Stimulated activated CD8-positive, alpha-beta memory T cell treated with anti-CD3 and anti-CD28 coated beads, Interleukin-4, amount 100 ng/mL, for 1 hour (primary cell): ENCODE results near the gene CEP131.
"Not testable (repeated sequence)": the region's sequence is repeated elsewhere in the genome, so short reads cannot be mapped to it uniquely, and the experiment has no call there.

Experiments used
- DNase-seq, 2 donors: peaks; one replicate each; pipeline ENCODE4 v3.0.0-alpha.2; 2020; ENCODE audit warnings: low read depth in 2 of 2, low spot score in 1 of 2

CEP131 gene

DNA sequence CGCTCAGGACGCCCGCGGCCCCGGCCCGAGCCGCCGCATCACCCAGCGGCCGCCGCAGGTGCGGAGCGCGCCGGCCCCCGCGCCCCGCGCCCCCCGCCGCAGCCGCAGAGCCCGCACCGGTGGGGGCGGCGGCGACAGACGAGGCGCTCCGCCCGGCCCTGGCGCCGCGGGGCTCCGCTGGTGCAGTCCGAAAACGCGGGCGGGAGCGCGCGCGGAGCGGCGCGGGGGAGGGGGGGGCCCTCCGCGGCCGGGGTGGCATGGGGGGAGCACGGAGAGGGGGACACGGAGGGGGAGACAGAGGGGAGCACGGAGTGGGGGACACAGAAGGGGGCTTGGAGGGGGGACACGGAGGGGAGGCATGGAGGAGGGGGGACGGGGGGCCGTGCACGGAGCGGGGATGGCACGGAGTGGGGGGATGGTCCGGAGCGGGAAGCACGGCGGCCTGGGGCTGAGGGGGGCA, 56.7 kb downstream of the CEP131 start, which contains the start of gene AATK:
Gene AATK, minus strand, starts transcription at position 189 of the 460 bp plus-strand sequence. CDS start 229 bp downstream, outside the sequence.
- DNase-seq = no peak

DNA sequence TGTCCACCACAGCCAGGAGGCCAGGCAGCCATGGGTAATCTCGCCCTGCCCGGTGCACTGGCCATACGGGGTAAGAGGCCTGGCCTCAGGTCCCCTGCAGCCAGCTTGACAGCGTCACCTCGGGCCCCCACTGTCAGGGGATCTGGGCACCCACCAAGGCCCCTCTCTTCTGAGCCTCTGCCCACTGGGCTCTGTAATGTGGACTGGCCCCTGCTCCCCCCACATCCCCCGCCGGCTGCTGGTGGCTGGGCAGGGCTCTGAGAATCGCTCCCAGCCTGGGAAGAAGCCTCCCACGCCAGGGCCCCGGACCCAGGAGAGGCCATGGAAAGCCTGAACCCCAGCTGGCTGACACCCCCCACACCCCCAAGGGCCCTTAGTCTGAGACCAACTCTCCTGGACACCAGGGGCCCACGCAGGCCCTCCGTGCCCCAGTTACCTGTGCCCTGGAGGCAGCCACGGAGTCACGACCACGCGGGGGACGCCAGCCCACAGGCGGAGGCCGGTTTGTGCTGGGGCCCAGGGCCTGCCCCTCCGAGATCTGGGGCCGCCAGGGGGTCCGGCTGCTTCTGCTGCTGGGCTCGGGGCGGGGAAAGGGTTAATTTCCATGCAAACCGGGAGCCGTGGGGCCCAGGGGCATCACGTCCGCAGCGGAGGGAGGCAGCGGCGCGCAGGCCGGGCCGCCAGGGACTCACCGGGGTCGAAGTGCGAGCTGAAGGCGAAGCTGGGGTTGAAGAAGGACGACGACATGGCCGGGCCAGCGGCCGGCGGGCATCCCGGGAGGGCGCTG, 57.3 kb downstream of the CEP131 start, which contains the start of gene PVALEF:
Gene PVALEF, plus strand, starts transcription at position 262 of the 787 bp plus-strand sequence. CDS start 15,720 bp downstream, outside the sequence.
- no peak for DNase-seq

DNA sequence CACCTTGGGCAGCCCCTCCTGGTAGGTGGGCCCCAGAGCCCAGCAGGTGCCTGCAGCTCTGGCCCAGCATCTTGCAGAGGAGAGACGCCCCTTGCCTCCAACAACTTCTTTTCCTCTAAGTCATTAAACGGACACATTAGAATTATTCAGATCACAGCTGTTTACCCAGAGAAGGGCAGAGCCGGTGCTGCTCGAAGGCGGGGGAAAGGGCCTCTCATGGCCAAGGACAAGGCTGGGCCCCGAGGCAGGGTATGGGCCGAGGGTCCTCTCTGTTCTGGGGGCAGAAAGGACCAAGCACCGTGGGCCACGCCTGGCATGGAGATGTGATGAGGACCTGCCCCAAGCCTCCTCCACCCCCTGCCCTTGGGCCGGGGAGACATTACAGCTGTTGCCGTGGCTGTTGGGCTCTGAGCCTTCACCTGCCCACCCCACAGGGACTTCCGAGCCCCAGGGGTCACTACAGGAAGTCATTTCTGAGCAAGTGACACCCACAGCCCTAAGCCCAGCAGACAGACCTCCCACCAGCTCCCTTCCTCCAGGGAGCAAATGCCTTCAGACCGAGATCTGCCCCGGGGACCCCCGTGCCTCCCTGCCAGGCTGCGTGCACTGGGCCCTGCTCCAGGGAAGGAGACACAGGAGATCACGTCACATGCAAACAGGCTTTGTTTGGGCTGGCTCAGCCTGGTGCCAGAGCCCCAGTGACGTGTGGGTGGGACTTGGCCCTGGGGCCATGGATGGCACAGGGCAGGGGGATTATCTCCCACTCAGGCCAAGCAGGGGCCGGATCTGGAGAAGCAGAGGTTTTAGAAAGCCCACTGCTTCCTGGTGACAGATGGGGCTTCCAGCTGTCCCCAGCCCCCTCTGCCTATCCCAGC, 58.2 kb downstream of the CEP131 start:
- DNase-seq = no peak

DNA sequence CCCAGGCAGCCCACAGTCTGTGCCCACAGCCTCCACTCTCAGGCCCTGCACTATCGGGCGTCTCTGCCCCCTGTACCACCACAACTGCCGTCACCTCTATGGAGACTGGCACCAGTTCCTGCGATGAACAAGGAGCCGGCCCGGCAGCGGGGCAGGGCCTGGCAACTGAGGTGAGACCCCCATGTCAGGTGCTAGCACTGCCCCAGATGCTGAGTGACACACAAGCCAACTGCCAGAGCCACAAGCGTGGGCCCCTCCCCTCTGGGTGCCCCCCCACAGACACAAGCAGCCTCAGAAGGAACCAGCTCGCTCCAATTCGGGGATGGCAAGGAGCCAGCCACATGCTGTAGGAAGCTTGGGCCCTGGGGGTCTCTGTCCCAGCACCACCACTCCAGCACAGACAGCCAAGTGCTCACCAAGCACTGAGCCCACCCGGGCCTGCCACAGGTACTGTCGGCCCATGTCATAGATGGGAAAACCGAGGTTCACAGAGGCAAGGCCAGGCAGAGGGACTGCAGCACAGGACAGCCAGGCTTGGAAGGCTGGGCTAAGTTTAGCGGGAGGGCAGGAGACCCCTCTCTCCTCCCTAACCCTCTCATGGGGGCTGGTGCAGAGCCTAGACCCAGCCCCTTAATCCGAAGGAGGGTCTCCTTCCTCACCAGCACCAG, 58.9 kb downstream of the CEP131 start:
- DNase-seq = no peak

DNA sequence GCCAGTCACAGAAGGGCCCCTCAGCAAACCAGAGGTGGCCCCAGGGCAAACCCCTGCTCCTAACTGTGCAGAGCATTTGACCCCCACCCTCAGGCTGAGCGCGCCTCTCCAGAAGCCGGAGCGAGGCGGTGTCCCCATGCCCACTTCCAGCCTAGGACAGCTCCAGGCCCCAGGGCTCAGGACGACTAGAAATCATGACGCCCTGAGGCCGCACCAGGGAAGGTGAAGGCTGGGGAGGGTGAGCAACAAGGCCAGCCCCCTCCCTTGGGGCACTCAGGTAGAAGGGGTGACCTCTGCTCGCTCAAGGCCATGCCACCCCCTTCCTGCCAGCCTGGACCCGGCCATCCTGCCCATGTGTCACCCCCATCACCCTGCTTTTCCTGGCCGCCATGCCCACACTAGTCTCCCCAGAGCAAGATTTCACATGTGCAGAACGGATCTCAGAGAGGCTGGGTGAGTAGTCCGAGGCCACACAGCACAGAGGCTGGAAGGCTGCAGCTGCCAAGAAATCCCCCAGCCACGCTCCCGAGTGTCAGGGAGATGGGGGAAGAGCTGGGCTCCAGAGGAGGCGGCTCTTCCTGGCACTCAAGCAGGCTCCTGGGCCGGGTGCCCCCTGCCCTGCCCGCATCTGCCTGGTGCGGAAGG, 59.6 kb downstream of the CEP131 start:
- DNase-seq = no peak

DNA sequence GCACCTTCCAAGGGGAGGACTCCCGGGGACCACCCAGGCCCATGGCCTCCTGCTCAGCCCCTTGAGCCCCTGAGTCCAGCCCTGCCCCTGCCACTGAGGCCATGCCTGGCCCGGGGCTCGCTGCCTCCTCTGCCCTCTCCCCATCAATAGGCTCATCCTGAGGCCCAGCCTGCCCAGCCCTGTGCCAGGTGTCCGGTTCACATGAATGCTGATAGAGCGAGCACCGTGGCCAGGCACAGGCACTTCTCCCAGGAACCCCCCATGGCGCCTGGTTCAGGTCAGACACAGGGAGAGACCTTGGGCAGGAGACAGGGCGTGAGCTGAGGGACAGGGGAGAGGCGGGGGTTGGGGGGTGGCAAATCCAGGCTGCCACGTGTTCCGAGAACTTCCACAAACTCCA, 60.3 kb downstream of the CEP131 start:
- DNase-seq = no peak

DNA sequence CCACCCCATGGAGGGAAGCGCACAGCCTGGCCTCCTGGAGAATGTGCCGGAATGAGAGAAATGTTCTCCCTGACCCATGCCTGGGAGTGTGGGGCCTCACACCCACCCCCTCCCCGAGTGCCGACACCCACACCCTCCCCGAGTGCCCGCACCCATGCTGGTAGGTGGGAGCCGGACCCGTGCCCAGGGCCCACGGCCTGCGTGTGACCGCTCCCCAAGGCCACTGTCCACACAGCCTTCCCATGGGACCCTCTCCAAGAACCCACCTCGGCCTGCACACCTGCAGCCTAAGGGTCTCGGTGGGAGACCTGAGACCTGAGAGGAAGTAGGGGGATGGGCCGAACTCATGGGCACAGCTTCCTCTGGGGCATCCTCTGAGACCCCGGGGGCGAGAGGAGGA, 60.8 kb downstream of the CEP131 start:
- no peak for DNase-seq

DNA sequence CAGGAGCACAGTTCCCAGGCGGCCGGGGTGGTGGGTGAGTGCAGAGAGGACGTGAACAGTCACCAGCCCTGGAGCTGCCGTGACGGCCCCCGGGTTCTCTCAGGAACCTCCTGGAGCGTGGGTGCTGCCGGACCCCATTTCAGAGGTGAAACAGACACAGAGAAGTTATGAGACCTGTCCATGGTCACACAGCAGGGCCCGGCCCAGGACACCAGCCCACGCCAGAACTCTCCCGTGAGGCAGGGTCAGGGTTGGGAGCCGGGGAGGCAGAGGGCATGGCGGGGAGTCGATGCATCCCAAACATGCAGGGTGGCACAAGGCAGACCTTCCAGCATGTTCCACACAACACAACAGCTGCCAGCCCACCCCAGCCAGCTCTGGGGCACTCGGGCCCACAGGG, 61.2 kb downstream of the CEP131 start:
- DNase-seq = no peak

DNA sequence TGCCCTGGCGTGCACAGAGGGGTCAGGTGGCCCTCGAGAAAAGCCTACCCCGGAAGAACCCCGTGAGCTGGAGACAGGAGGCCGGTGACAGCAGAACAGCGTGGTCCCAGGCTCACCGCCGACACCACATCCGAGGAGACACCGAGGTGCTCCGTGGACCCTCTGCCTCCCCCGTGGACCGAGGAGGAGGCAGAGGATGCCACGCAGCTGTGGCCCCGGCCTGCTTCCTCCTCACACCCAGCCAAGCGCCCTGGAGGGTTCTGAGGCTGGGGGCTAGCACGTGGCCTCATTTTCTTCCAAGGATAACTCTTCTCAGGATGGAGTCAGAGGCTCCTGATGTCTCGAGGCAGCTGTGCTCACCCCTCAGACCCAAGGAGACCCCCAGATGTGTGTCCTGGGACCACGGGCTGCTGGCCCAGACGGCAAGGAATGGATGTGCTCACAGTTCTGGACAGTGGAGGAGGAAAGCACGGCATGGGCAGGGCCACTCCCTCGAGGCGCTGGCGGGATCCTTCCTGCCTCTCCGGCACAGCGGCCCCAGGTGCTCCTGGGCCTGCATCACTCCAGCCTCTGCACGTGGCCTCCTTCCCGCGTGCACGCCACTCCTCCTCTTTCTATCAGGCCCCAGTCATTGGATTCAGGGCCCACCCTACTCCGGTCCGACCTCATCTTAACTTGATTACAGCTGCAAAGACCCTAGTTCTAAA, 61.9 kb downstream of the CEP131 start:
- DNase-seq = no peak

DNA sequence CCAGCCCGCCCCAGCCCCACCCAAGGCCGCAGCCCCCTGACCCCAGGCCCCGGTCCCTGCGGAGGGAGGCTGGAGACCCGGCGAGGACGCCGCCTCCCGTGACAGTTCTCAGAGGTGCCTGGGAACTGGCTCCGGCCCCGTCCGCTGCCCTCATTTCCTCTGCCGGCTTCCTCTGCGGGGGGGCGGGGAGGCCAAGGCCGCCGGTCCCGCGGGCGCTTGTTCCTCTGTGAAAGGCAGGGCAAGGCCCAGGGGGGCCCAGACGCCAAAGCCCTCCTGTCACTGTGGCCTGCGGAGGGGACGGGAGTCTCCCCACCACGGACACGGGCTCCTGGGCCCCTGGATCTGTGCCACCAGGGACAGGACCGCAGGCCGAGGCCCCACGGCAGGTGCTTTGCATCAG, 62.5 kb downstream of the CEP131 start:
- no peak for DNase-seq

DNA sequence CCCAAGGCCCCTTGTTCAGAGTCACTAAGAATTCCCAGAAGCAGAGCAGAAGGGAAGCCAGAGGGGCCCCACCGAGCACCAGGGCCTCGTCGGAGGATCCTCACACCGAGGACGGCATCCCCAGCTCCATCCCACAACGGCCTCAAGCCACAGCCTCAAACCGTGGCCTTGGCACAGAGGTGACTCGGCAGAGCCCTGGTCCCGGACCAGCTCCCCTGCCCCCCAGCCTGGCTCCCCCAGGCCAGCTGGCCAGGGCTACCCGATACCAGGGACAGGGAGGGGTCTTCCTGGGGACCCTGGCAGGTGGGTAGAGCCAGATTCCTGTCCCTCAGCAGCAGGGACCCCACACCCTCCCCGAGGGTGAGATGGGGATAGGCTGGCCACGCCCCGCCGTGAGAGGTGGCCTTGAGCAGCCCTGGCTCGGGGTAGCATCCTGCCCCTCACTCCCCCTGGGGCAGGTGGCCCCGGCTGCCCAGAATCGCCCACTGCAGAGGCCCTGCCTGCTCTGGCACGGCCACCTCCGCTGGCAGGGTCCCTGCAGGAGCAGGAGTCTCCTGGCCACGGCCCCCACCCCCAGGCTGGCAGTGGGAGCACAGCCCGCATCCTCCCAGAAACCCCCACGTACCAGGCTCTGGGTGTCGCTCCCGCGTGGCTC, 63.0 kb downstream of the CEP131 start:
- DNase-seq = no peak

DNA sequence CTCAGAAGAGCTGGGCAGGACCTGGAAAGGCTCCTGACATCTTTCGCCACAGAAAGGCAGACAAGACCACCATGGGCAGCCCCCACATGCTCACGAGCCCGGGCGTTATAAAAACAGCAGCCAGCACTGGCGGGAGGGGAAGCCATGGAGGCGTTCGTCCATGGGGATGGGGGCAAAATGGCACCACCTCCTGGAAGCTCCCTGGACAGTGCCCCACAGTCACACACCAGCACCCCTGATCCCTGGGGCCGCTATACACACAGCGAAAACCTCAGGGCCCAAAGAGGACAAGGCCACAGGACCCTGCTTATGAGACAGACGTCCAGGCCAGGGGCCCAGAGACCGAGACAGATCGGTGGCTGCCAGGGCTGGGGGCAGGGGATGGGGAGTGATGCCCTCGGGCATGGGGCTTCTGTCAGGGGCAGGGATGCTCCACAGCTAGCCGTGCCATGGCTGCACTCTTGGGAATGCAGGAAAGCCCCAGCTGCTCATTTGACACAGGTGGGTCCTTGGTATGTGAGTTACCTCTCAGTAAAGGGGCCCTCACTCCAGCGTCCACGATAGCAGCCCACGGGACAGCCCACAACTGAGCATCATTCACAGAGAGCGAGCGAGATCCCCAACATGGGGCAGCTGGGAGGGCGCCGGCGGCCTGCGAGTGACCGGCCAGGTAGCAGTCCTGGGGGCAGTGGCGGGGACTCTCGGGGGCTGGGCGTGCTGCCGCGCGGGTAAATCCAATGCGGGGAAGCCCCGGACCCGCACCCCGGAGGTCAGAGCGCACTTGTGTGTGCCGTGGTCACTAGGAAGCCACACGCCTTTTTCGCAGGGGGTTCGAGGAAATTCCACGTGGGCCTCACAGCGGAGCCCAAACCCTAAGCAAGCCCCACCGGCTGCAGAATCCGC, 63.8 kb downstream of the CEP131 start:
- no peak for DNase-seq

DNA sequence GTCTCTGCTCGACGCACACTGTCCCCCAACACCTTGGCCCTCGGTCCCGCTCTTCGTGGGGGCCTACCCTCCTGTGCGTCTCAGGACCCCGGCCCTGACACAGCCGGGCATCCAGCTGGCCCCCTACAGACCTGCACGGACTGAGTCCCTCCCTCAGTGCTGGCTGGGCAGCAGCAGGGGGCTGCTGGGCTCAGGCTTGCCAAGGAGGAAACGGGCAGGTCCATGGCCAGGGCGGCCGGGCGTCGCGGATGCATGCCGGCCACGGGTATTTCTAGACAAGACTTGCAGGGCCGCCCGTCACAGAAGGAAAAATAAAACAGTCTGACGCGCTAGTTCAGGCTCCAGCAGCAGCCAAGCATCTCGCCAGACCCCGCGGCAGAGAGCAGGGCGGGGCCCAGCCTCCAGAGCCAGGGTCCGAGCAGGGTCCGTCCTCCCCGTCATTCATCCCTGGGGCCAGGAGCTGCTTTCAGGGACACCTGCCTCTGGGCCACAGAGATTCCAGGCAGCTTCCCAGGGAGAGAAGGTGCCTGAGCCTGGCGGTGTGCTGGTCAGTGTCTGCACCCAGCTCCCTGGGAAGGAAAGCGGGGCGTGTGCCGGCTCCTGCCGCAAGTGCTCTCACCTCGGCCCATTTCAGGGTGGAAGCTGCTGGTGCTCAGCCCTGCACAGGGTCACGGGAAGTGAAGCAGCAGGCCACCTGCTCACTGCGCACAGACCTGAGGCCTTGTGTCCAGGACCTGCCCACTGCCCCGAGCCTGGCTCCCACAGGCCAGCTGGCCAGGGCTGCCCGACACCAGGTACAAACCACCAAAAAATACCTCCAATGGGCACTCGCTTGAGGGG, 64.7 kb downstream of the CEP131 start:
- DNase-seq = no peak

DNA sequence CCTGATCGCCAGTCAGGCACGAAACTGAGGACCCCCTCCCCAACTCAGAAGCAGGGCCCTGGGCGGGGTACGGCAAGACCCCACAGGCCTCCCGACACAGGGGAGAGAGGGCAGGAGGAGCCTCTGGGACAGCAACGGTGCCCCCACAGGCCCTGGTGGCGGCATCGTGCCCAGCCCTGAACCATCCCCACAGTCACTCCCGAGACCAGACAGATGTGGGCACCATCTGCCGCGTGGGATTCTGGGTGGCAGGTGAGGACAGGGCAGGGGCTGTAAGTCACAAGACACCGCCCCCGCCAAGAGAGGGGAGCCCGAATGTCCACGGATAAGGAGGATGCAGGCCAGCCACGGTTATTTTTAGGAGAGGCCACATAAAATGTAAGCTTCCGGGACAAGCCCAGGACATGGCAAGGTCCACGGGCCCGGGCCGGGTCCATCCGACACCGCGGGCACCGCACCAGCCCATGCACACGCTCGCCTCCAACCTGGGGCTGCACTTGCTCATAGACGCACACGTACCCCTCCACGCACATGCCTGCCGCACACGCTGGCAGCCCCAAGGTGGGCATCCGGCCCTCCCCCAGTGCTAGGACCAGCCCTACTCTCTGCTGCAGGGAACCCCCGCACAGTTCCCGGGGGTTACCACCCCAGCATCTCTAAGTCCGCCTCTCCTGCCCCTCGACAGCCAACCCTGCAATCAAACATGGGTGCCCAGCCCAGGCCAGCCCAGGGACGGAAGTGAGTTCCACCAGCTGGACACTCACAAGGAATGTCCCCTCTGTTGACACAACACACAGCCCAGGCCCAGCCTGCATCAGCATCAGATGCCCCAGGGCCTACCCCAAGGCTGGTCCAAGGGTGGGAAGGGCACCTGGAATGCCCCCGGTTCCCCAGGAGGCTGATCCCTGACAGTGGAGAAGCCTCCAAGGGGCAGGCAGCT, 65.6 kb downstream of the CEP131 start:
- no peak for DNase-seq

DNA sequence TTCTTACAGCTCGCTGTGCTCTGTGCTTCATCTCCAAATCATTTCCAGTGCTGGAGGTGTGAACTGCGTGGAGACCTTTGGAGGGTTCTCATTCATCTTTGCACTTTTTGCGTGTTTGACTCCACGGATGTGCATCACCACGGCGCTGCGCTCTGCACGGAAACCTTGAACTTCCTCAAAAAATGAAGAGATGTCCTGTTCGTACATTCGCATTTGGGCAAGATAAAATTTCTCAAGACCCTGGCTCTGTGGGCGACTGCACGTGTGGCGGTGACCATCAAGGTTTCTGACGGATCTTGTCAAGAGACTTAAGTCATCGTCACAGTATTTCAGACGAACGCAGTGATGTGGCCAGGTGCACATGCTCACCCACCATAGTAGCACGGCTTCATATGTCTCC, 67.8 kb downstream of the CEP131 start:
- DNase-seq = no peak

DNA sequence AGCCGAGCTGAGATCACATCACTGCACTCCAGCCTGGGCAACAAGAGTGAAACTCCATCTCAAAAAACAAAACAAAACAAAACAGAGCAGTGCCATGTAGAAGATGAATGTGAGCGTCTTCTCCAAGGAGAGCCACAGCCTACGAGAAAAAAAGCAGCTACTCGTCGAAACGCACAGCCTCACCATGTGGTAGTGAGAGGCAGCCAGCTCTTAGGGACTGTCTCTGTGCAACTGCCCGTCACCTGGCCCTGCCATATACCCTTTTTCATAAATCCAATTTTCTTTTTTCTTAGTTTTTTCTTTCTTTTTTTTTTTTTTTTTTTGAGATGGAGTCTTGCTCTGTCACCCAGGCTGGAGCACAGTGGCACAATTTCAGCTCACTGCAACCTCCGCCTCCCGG, 68.7 kb downstream of the CEP131 start:
- not testable (repeated sequence) for DNase-seq

DNA sequence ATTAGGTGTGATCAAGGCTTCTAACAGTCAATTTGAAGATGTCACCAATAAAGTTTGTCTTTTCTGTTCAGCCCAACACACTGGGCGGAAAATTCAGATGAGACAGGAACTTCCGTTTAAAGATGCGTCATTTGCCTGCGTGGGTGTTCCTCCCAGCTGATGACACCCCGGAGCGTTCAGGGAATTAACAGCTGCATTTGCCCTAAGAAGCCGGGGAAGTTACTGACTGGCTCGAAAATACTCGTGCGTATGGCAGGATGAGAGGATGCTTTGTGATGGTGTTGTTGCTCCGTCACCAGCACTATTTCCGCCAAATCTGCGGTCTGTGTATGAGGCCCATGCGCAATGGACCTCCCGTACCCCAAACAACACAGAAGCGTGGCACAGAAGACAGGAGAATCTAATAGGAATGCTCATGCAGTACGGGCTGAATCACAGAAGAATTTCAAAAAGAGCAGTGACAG, 69.4 kb downstream of the CEP131 start:
- no peak for DNase-seq
